Upper lobe of left lung (tissue), 4 donors: ENCODE data around the gene SERPINA3.

Experiments used
- CTCF ChIP-seq, 6 experiments: fragments of 450-650 bp in 4 of 6; fragments of 200-600 bp in 2 of 6; sonication (generic) in 2 of 6; IDR thresholded peaks; one replicate each; pipeline ENCODE4 v1.5.1; 2016 to 2019; ENCODE audit warnings: antibody characterized with exemption in 6 of 6
- POLR2A ChIP-seq, 4 donors: fragments of 450-650 bp; IDR thresholded peaks; one replicate each; pipeline ENCODE4 v1.5.1; 2016 to 2017; ENCODE audit warnings: antibody characterized with exemption in 4 of 4, mild to moderate bottlenecking in 2 of 4

DNA sequence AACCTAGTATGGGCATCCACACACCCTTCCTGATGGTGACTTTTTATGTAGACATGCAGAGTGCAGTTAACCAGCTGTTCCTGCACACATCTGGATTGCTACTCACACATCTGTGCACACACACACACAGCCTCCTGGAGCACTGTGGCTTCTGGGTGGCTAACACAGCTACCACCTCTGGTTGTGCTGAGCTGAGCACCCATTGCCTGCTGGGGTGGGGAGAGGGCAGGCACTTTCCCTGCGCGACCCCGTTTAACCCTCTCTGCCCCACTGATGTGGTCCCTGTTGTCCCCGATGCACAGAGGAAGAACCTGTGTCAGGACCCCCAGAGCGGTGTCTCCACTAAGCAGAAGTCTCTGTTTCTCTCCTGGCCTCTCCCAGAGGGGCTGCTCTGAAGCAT lies 14.4 kb upstream of the SERPINA3 start:
- TF ChIP-seq CTCF (IDR thresholded peaks at IDR 0.05) (no peak), POLR2A (IDR thresholded peaks at IDR 0.05) (no peak)
